Measurements from ENCODE around the gene TRIM16. TPM values are rescaled to one million over a fixed set of nuclear protein-coding genes. Genes with fewer than 3 reads are reported as not detected.
"Not testable (repeated sequence)": the region's sequence is repeated elsewhere in the genome, so short reads cannot be mapped to it uniquely, and the experiment has no call there.

TRIM16 gene
- total RNA-seq, 1 donor from 2014 or later, result 66.3 TPM

DNA sequence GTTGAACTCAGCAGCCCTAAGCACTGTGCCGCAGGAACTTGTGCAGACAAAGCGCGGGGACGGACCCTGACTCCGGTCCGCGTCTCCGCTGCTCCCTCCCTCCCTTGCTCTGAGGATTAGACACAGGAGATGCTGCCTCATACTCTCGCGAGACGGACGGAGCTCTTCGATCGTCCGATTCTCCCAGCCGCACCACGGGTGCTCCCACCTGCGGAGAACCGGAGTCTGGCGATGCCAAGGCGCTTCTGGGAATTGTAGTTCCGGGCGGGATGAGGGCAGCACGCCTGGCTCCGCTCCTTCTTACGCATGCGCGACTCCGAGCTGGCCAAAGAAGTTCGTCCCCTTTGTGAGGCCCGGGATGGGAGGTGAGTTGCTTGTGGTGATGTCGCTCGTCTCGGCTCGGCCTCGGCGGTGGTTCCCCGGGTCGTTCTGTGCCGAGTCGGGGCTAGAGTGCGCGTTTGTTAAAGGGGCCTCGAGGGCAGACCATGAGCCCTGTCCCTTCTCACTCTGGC lies 15.4 kb upstream of the TRIM16 start, which contains the start of gene ZNF286A:
ZNF286A (plus strand) TSS at position 340 of the 512 bp plus-strand sequence. CDS start 578 bp downstream, outside the sequence.
- H3K27me3 ChIP-seq; H3K4me1 ChIP-seq; H3K9me3 ChIP-seq; H3K36me3 ChIP-seq; intact Hi-C loops (cut with DNase I): not testable (repeated sequence)
- DNase-seq (ENCODE audit: extremely low spot score in 2 of 2), result peak; percentile 98 to 99
- Histone ChIP-seq H3K4me3 (peak within 1 kb of the TSS; percentile 49 to 53), H3K27ac (peak within 1 kb of the TSS; percentile 67)
- peak in 1 of 2 donors; percentile 78 for TF ChIP-seq POLR2A (IDR thresholded peaks at IDR 0.05)
- TF ChIP-seq POLR2AphosphoS5 (IDR thresholded peaks at IDR 0.05; ENCODE audit: insufficient read depth in 1 of 2, low read depth in 1 of 2), result peak; percentile 90 to 92

DNA sequence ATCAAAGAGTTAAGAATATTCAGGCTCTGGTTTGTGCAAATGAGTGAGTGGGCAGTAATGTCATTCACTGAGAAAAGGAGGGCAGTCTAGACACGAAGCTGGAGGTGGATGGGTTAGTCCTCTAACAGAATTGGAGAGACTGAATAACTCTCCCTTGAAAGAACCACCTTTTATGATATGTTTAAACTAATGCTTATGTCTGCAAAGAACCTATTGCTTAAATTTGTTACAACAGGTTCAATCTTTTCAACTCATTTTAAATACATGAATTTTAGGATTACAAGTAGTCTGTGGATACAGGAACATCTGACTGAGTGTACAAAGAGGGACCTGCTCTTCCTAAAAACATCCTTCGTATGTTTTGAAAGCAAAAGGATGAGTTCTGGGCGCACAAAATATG lies 14.9 kb upstream of the TRIM16 start:
- H3K4me1 ChIP-seq; intact Hi-C loops (cut with DNase I); DNase-seq (ENCODE audit: extremely low spot score in 2 of 2); H3K36me3 ChIP-seq; H3K9me3 ChIP-seq; H3K27me3 ChIP-seq: not testable (repeated sequence)
- peak overlapping the region; percentile 49 to 53 for H3K4me3 ChIP-seq
- H3K27ac ChIP-seq, result peak overlapping the region; percentile 67

DNA sequence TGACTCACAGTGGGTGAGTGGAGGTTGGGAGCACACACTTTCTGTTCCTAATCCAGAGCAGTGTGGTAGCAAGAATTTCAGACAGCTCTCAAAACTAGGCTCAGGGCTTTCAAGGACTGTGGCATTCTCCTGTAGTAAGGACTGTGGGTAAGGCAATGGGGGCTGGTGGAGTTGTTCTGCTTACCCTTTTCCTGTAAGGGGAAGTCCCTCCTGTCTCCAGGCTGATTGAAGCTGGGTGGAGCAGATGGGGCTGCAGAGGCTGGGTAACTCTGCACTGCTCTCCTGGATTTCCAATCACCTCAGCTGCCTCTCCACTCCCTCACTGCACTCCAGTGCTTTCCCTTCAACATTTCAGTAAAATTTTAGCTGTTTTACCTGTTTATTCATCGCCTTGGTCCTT lies 3.4 kb upstream of the TRIM16 start:
- H3K4me3 ChIP-seq; H3K27me3 ChIP-seq; H3K36me3 ChIP-seq; H3K4me1 ChIP-seq; DNase-seq (ENCODE audit: extremely low spot score in 2 of 2); intact Hi-C loops (cut with DNase I); H3K9me3 ChIP-seq; H3K27ac ChIP-seq: not testable (repeated sequence)

DNA sequence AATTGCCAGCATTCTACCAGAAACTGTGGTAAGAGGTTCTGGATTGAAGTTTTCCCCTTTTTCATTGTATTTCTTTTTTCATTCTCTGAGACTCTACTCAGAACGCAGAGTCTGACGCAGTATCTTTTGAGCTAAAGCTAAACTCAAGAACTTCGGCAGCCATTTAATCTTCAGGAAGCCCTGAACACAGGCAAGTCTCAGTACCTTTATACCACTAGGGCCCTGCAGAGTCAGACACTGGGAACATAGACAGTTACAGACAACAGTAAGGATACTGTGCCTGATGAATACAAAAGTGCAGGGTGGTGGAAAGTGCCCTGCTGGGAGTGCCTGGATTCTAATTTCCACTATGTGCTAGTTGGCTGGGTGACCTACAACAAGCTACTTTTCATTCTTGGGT lies 976 bp downstream of the TRIM16 start:
- H3K27me3 ChIP-seq; H3K9me3 ChIP-seq; H3K36me3 ChIP-seq; H3K4me3 ChIP-seq; H3K27ac ChIP-seq; DNase-seq (ENCODE audit: extremely low spot score in 2 of 2); intact Hi-C loops (cut with DNase I); H3K4me1 ChIP-seq: not testable (repeated sequence)

DNA sequence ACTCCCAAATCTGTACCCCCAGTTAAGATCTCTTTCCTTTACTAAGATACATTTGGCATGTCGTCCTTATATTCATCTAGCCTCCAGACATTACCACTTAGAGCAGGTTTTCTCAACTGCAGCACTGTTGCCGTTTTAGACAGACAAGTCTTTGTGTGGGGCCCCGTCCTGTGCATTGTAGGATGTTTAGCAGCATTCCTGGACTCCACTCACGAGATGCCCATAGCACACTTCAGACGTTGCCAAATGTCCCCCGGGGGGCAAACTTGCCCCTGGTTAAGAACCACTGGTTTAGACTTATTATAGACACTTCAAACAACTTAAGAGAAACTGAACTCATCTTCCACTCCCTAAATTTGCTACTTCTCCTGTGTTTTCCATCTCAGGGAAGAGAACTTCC lies 8.1 kb downstream of the TRIM16 start:
- intact Hi-C loops (cut with DNase I); H3K4me3 ChIP-seq; H3K36me3 ChIP-seq; H3K4me1 ChIP-seq; DNase-seq (ENCODE audit: extremely low spot score in 2 of 2); H3K27ac ChIP-seq; H3K27me3 ChIP-seq; H3K9me3 ChIP-seq: not testable (repeated sequence)

DNA sequence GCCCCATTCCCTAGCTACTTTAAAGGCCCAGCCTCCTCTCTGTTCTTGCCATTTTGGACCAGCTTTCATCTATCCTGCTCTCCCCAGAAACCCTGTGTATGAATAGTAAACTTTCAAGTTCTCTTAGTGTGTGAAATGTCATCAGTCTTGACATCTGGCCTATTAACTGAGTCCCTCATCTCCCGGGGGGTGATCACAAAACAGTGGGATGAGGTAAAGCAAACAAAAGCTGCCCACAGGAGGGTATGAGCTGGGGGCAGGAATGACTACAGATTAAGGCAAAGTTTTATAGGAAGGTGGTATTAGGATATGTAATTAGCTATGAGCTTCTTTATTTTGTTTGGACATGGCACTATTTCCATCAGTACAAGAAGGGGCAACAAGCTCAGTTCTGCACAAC lies 9.5 kb downstream of the TRIM16 start:
- H3K4me1 ChIP-seq; intact Hi-C loops (cut with DNase I); H3K4me3 ChIP-seq; H3K36me3 ChIP-seq; H3K27ac ChIP-seq; H3K27me3 ChIP-seq; H3K9me3 ChIP-seq; DNase-seq (ENCODE audit: extremely low spot score in 2 of 2): not testable (repeated sequence)

DNA sequence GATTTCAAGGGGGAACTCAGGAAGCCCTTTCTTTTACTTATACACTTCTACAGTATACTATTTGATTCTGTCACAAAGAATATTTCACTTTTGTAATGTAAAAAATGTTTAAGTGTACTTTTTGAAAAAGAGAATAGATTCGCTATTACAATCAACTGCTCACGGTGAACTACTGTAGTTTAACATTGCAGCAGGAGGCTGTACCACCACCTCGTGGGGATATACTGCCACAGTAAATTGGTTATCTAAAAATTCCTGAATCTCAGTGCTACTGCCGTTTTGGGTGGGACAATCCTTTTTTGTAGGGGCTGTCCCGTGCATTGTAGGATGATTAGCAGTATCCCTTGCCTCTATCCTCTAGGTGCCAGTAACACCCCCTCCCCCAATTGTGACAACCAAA lies 14.6 kb downstream of the TRIM16 start:
- H3K27me3 ChIP-seq; H3K36me3 ChIP-seq; H3K9me3 ChIP-seq; DNase-seq (ENCODE audit: extremely low spot score in 2 of 2); H3K27ac ChIP-seq; intact Hi-C loops (cut with DNase I); H3K4me1 ChIP-seq; H3K4me3 ChIP-seq: not testable (repeated sequence)

DNA sequence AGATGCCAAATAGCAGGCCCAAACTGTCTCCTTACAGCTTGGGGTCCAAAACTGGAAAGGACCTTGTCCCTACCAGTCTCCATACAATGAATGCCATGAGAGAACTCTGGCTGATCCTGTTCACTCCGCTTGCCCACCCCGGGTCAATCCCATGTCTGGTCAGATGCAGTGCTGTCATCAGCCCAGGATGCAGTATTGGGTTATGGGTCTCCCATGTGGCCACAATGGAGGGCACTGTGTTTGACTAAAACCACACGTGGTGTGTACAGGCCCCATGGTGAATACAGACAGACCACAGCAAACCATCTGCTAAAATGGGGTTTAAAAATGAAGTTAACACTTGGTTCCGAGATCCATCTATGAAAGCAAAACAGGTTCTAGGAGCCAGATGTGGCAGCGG lies 20.4 kb downstream of the TRIM16 start:
- Histone ChIP-seq H3K36me3 (no peaks in the 10 kb centered on the region), H3K27ac (no peak overlapping the region), H3K4me1 (no peaks in the 10 kb centered on the region), H3K27me3 (no peaks in the 10 kb centered on the region), H3K4me3 (no peak overlapping the region), H3K9me3 (no peaks in the 10 kb centered on the region)
- TF ChIP-seq, protein P1, sequence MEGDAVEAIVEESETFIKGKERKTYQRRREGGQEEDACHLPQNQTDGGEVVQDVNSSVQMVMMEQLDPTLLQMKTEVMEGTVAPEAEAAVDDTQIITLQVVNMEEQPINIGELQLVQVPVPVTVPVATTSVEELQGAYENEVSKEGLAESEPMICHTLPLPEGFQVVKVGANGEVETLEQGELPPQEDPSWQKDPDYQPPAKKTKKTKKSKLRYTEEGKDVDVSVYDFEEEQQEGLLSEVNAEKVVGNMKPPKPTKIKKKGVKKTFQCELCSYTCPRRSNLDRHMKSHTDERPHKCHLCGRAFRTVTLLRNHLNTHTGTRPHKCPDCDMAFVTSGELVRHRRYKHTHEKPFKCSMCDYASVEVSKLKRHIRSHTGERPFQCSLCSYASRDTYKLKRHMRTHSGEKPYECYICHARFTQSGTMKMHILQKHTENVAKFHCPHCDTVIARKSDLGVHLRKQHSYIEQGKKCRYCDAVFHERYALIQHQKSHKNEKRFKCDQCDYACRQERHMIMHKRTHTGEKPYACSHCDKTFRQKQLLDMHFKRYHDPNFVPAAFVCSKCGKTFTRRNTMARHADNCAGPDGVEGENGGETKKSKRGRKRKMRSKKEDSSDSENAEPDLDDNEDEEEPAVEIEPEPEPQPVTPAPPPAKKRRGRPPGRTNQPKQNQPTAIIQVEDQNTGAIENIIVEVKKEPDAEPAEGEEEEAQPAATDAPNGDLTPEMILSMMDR (IDR thresholded peaks at IDR 0.05), result no peak
- TF ChIP-seq POLR2A (IDR thresholded peaks at IDR 0.05) (no peak), POLR2AphosphoS5 (IDR thresholded peaks at IDR 0.05; ENCODE audit: insufficient read depth in 1 of 2, low read depth in 1 of 2) (no peak)
- DNase-seq (ENCODE audit: extremely low spot score in 2 of 2), result no peak
- intact Hi-C loops (cut with DNase I), result no loop called here

DNA sequence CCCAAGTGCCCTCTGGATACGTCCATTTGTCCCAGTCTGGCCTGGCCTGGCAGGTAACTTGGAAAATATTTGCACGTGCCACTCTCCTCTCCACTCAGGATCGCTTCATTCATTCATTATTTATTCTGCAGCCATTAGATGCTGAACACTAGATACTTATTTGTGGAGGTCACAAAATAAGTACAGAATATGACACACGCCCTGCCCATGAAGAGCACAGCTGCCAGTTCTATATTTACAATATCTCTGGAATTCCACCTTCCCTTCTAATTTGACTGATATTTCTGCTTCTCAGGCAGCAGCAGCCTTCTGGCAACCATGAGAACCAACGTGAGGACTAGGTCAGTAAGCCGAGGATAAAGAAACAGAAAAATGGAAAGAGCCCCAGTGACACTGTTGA lies 20.9 kb downstream of the TRIM16 start:
- Histone ChIP-seq H3K9me3 (no peaks in the 10 kb centered on the region), H3K27me3 (no peaks in the 10 kb centered on the region), H3K36me3 (no peaks in the 10 kb centered on the region), H3K27ac (no peak overlapping the region), H3K4me1 (no peaks in the 10 kb centered on the region), H3K4me3 (no peak overlapping the region)
- TF ChIP-seq, protein P1 (IDR thresholded peaks at IDR 0.05), result no peak
- TF ChIP-seq POLR2AphosphoS5 (IDR thresholded peaks at IDR 0.05; ENCODE audit: insufficient read depth in 1 of 2, low read depth in 1 of 2), result no peak
- no peak for TF ChIP-seq POLR2A (IDR thresholded peaks at IDR 0.05)
- intact Hi-C loops (cut with DNase I), result no loop called here
- no peak for DNase-seq (ENCODE audit: extremely low spot score in 2 of 2)

All from vagina (tissue), 2 donors.